Activated naive CD4-positive, alpha-beta T cell treated with anti-CD3 and anti-CD28 coated beads, Interleukin-2, amount 10 ng/mL, durations not matched to agents 5 hours and 36 hours (primary cell): ENCODE measurements around the gene DNAH8. TPM values are rescaled to one million over a fixed set of nuclear protein-coding genes. Genes with fewer than 3 reads are reported as not detected.

Experiments used
- total RNA-seq, 2 experiments: library from RNA; stranded (reverse); gene quantifications; one replicate each; pipeline ENCODE4 v1.2.3, GENCODE V29; 2021

DNAH8 gene, protein sequence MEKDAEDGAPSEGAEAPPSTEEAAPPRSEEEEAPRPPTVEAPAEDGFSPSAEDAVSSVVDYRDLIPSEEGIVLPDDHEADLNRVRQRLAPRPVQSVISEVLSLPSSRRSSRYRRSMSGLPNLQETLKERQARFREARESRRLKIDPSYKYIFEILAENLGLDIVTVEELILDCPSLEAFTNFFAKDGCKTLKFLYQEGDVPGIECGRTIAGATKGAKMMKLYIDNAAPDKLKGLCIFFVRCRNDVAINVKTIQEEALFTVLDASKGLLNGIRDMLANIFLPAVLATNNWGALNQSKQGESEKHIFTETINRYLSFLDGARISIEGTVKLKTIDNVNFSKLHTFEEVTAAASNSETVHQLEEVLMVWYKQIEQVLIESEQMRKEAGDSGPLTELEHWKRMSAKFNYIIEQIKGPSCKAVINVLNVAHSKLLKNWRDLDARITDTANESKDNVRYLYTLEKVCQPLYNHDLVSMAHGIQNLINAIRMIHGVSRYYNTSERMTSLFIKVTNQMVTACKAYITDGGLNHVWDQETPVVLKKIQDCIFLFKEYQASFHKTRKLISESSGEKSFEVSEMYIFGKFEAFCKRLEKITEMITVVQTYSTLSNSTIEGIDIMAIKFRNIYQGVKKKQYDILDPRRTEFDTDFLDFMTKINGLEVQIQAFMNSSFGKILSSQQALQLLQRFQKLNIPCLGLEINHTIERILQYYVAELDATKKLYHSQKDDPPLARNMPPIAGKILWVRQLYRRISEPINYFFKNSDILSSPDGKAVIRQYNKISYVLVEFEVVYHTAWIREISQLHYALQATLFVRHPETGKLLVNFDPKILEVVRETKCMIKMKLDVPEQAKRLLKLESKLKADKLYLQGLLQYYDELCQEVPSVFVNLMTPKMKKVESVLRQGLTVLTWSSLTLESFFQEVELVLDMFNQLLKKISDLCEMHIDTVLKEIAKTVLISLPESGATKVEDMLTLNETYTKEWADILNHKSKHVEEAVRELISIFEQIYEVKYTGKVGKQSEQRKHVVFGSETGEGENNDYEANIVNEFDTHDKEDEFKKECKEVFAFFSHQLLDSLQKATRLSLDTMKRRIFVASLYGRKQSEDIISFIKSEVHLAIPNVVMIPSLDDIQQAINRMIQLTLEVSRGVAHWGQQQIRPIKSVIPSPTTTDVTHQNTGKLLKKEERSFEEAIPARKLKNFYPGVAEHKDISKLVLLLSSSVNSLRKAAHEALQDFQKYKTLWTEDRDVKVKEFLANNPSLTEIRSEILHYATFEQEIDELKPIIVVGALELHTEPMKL (N-terminal part only)
- under 1 TPM in 1 of 2 experiments, not detected in 1; 0.03 TPM for total RNA-seq

DNA sequence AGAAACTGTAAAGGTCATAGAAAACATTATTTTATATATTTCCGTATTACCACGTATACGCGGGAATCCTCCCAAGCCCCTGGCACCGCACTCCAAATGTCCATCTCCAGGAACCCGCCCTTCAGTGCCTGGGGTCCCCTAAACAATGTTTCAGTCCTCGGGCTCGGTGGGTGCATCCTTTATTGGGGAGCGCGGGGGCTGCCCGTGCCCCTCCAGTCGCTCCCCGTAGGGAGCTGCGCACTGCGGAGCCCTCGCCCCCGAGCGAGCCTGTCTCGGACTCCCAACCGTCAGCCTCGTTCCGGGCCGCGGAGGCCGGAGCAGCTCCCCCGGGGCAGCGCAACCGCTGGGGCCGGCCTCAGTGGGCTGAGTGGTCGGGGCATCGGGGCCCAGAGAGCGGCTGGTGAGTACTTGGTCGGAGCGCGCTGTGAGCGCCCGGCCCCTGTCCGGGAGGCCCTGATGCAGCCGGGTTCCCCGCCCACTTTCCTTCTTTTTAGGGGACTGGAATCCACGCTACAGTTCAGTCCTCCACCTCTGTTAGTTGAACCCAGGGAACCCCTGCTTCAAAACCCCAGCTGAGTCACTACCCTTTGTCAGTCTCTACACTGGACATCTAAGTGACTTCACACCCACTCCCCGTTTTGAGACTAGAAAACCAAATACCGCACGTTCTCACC is at the start of gene DNAH8:
Gene DNAH8 (plus strand): TSS at position 296 of the 674 bp plus-strand sequence. CDS start 7,499 bp downstream, outside the sequence.

DNA sequence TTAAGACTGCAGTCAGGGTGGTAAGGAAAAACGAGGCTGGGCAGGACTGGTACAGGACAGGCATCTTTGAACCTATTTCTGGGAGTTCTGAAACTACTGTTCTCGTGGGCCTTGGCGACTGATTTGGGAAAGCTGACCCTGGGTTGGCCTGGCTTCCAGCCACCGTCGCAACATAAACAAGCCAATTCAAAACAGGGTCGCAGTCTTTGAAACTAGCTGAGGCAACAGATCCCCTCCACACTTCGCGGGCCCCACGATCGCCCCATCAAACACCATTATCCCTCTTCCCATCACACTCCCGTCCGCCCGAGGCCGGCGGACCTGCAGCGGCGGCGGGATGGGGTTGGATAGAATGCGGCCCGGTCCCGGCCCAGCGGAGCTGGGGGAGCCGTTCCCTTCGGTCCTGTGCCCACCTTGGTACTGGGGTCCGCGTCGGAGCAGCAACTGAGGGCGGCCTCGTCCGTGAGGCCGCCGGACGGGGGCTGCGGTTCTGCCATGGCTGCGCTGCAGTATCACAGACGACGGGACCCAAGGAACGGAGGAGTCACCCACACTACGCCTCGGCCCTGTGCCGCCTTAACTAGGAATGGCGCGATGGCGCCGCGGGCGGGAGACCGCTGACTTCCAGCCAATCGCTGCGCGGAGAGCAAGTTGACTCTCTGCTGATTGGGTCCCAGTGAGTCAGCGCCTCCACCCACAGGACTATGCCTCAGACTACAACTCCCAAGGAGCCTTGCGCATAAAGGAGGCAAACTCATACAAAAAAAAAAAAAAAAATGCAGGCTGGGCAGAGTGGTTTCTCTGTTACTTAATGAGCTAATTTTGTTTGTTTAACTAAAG is 12.3 kb upstream of the DNAH8 start, which contains the start of gene GLO1:
Gene GLO1 (minus strand): TSS at position 588 of the 840 bp plus-strand sequence. CDS start 91 bp downstream, at position 497.

DNA sequence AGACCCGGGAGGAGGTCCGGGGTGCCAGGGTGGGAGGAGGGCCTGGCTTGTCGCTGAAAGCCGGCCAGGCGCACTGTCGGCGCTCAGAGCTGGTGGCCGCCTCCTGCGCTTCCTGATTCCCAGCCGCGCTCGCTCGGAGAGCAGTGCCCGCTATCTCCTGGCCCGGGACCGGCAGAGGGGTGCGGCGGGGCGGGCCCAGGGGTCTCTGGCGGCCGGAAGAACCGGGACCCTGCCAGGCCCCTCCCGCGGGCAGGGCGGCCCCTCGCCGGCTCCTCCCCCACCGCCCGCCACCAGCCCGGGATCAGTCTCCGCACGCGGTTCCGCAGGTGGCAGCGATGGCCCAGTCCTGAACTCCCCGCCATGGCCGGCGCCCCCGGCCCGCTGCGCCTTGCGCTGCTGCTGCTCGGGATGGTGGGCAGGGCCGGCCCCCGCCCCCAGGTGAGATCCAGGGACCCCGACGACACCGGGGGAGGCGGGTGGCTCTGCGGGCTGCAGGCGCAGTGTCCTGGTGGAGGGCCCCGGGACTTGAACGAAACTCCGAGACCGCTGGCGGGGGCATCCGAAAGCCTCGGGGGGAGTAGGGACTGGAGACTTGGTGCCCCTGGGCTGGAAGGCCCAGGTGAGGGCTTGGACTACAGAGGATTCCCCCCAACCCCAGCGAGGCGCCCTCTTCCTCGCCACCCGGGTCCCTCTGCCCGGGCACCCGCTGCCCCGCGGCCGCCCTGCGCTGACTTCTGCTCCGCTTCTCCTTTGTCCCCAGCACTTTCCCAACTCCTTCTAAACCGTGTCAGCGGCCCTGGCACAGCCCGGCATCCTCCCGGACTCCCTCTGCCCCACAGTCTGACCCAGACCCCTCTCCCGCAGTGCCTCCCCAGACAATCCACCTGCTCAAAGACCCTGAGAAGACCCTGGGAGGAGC is 333.6 kb downstream of the DNAH8 start, which contains the start of gene GLP1R:
Gene GLP1R (plus strand): TSS at position 301 of the 919 bp plus-strand sequence. CDS start 60 bp downstream, at position 361.

Other genes with a start within 250 kb of the DNAH8 start
- 10 to 100 TPM; 13.6 to 15.7 TPM for gene BTBD9, start 75.4 kb upstream of the DNAH8 start, total RNA-seq
- 10 to 100 TPM; 57.2 to 59.5 TPM for gene GLO1, start 12.2 kb upstream of the DNAH8 start, total RNA-seq